ENCODE results near the gene PROKR1.

Gene PROKR1

GRCh38 chr2:68659081-68659480, 15.7 kb downstream of the PROKR1 start:
- TF ChIP-seq EP300 (IDR thresholded peaks at IDR 0.05; ENCODE audit: borderline replicate concordance), result no peak
- TF ChIP-seq REST (IDR thresholded peaks at IDR 0.05; ENCODE audit: low read depth), result no peak
- TF ChIP-seq TEAD4 (IDR thresholded peaks at IDR 0.05), result no peak
- no peak for TF ChIP-seq USF1 (IDR thresholded peaks at IDR 0.05)
- TF ChIP-seq TAF1 (IDR thresholded peaks at IDR 0.05; ENCODE audit: low read depth), result no peak
- TF ChIP-seq MAX (IDR thresholded peaks at IDR 0.05), result no peak
- TF ChIP-seq FOXM1 (IDR thresholded peaks at IDR 0.05; ENCODE audit: borderline replicate concordance, low read depth), result no peak
- no peak for TF ChIP-seq CEBPB (IDR thresholded peaks at IDR 0.05)
- TF ChIP-seq TCF12 (IDR thresholded peaks at IDR 0.05; ENCODE audit: low read depth), result no peak

GRCh38 chr2:68660658-68661057, 17.3 kb downstream of the PROKR1 start:
- TF ChIP-seq NFIC (IDR thresholded peaks at IDR 0.05), result no peak
- no peak for TF ChIP-seq TAF1 (IDR thresholded peaks at IDR 0.05; ENCODE audit: low read depth)
- no peak for TF ChIP-seq TCF12 (IDR thresholded peaks at IDR 0.05; ENCODE audit: low read depth)
- no peak for TF ChIP-seq EP300 (IDR thresholded peaks at IDR 0.05; ENCODE audit: borderline replicate concordance)
- TF ChIP-seq USF1 (IDR thresholded peaks at IDR 0.05), result no peak
- no peak for TF ChIP-seq ZBTB7A (IDR thresholded peaks at IDR 0.05; ENCODE audit: low read depth)
- TF ChIP-seq MAX (IDR thresholded peaks at IDR 0.05), result no peak
- no peak for TF ChIP-seq FOXM1 (IDR thresholded peaks at IDR 0.05; ENCODE audit: borderline replicate concordance, low read depth)
- no peak for TF ChIP-seq TEAD4 (IDR thresholded peaks at IDR 0.05)
- no peak for TF ChIP-seq RAD21 (IDR thresholded peaks at IDR 0.05; ENCODE audit: low read depth)
- no peak for TF ChIP-seq CEBPB (IDR thresholded peaks at IDR 0.05)
- no peak for TF ChIP-seq REST (IDR thresholded peaks at IDR 0.05; ENCODE audit: low read depth)
- no peak for TF ChIP-seq YY1 (IDR thresholded peaks at IDR 0.05; ENCODE audit: low read depth)
- no peak for TF ChIP-seq CREB1 (IDR thresholded peaks at IDR 0.05; ENCODE audit: low read depth)
- TF ChIP-seq EGR1 (IDR thresholded peaks at IDR 0.05), result no peak

- TF ChIP-seq REST (IDR thresholded peaks at IDR 0.05; ENCODE audit: low read depth) (no peak), FOXM1 (IDR thresholded peaks at IDR 0.05; ENCODE audit: borderline replicate concordance, low read depth) (no peak), CEBPB (IDR thresholded peaks at IDR 0.05) (no peak), USF1 (IDR thresholded peaks at IDR 0.05) (no peak), TCF12 (IDR thresholded peaks at IDR 0.05; ENCODE audit: low read depth) (no peak), MAX (IDR thresholded peaks at IDR 0.05) (no peak), TEAD4 (IDR thresholded peaks at IDR 0.05) (no peak), NFIC (IDR thresholded peaks at IDR 0.05) (no peak)
Measured at GRCh38 chr2:68662466-68662865, 19.1 kb downstream of the PROKR1 start.

GRCh38 chr2:68663371-68664156, 20.2 kb downstream of the PROKR1 start:
- no peak for TF ChIP-seq TAF1 (IDR thresholded peaks at IDR 0.05; ENCODE audit: low read depth)
- no peak for TF ChIP-seq TEAD4 (IDR thresholded peaks at IDR 0.05)

Data from Ishikawa (cell line).